ENCODE measurements around the gene PTTG1.

- no peak for TF ChIP-seq CTCF (conservative IDR thresholded peaks at IDR 0.05 in 1 of 2, IDR thresholded peaks at IDR 0.05 in 1 of 2; ENCODE audit: low read depth in 1 of 2, low read length in 2 of 2)
- no peak for TF ChIP-seq EZH2 (IDR thresholded peaks at IDR 0.05; ENCODE audit: low read length, missing control alignments)
Observed at GRCh38 chr5:160435532-160435931, 13.9 kb downstream of the PTTG1 start.

Measured in fibroblast of lung (primary cell).